Vagina (tissue), 2 donors: ENCODE measurements around the gene TACR3. TPM values are rescaled to one million over a fixed set of nuclear protein-coding genes. Genes with fewer than 3 reads are reported as not detected.
"Not testable (repeated sequence)": the region's sequence is repeated elsewhere in the genome, so short reads cannot be mapped to it uniquely, and the experiment has no call there.

Experiments
- DNase-seq, 2 donors: peaks; one replicate each; pipeline ENCODE4 v3.0.0-alpha.2; 2017; ENCODE audit errors: extremely low spot score in 2 of 2
- H3K27ac ChIP-seq: fragments of 200-600 bp; sonication (generic); one replicate; pipeline ENCODE4 v1.5.1; 2019
- H3K27me3 ChIP-seq: fragments of 200-600 bp; sonication (generic); one replicate; pipeline ENCODE4 v1.5.1; 2019
- H3K36me3 ChIP-seq, 2 donors: fragments of 200-600 bp; sonication (generic); one replicate each; pipeline ENCODE4 v1.5.1; 2017 to 2019
- H3K4me1 ChIP-seq: fragments of 200-600 bp; sonication (generic); one replicate; pipeline ENCODE4 v1.5.1; 2019
- H3K4me3 ChIP-seq, 2 donors: fragments of 200-600 bp; sonication (generic); 1 replicate in 1 of 2; 2 replicates in 1 of 2; pipeline ENCODE4 v1.5.1; 2016 to 2019
- H3K9me3 ChIP-seq: fragments of 200-600 bp; sonication (generic); one replicate; pipeline ENCODE4 v1.5.1; 2019
- CTCF ChIP-seq, 3 experiments: fragments of 450-650 bp in 2 of 3; fragments of 200-600 bp in 1 of 3; sonication (generic) in 1 of 3; IDR thresholded peaks; one replicate each; pipeline ENCODE4 v1.5.1; 2017 to 2019; ENCODE audit warnings: antibody characterized with exemption in 3 of 3, mild to moderate bottlenecking in 2 of 3, moderate library complexity in 2 of 3
- POLR2A ChIP-seq, 2 donors: fragments of 450-650 bp; IDR thresholded peaks; one replicate each; pipeline ENCODE4 v1.6.1; 2017; ENCODE audit warnings: antibody characterized with exemption in 2 of 2, mild to moderate bottlenecking in 2 of 2, moderate library complexity in 2 of 2
- POLR2AphosphoS5 ChIP-seq, 2 donors: sonication (generic); formaldehyde crosslinking; IDR thresholded peaks; one replicate each; pipeline ENCODE4 v1.9.0; 2017; ENCODE audit warnings: antibody characterized with exemption in 2 of 2, mild to moderate bottlenecking in 2 of 2, low read depth in 1 of 2; ENCODE audit not compliant: insufficient read depth in 1 of 2
- intact Hi-C: fragments of 100-400 bp; cut with DNase I; formaldehyde crosslinking; loops from one replicate; pipeline ENCODE4 v1.15.1; 2023
- total RNA-seq: library from RNA; depleted of rRNA; stranded (reverse); fragments of >200 nt; gene quantifications from one replicate; pipeline ENCODE4 v1.2.3, GENCODE V29; 2016

TACR3 gene
- total RNA-seq = not detected

- Histone ChIP-seq H3K27ac (no peak within 1 kb of the TSS), H3K4me3 (no peak within 1 kb of the TSS), H3K36me3 (no peaks in the 10 kb centered on the region), H3K4me1 (no peaks in the 10 kb centered on the region), H3K27me3 (no peaks in the 10 kb centered on the region), H3K9me3 (no peaks in the 10 kb centered on the region)
- DNase-seq = no peak
- TF ChIP-seq CTCF (IDR thresholded peaks at IDR 0.05) = no peak
- TF ChIP-seq POLR2A (IDR thresholded peaks at IDR 0.05) = no peak
- intact Hi-C loops = no loop called here
Measured at GRCh38 chr4:103719830-103720207, at the start of gene TACR3. Gene TACR3, minus strand, starts transcription at chr4:103719985. Its CDS starts 310 bp downstream, at chr4:103719675.

GRCh38 chr4:103757631-103758030, 37.8 kb upstream of the TACR3 start:
- Histone ChIP-seq H3K27ac (no peak overlapping the region), H3K36me3 (no peaks in the 10 kb centered on the region), H3K9me3 (no peaks in the 10 kb centered on the region), H3K4me3 (no peak overlapping the region), H3K4me1 (no peaks in the 10 kb centered on the region), H3K27me3 (no peaks in the 10 kb centered on the region)
- TF ChIP-seq POLR2AphosphoS5 (IDR thresholded peaks at IDR 0.05; ENCODE audit: insufficient read depth in 1 of 2, low read depth in 1 of 2) (no peak), POLR2A (IDR thresholded peaks at IDR 0.05) (no peak), CTCF (IDR thresholded peaks at IDR 0.05) (no peak)
- no peak for DNase-seq
- intact Hi-C loops = loop anchor here (2.0 kb wide), 1 partner anchor 75 kb away; no protein-coding TSS in a partner anchor

- TF ChIP-seq POLR2A (IDR thresholded peaks at IDR 0.05) (no peak), CTCF (IDR thresholded peaks at IDR 0.05) (no peak), POLR2AphosphoS5 (IDR thresholded peaks at IDR 0.05; ENCODE audit: insufficient read depth in 1 of 2, low read depth in 1 of 2) (no peak)
- Histone ChIP-seq H3K36me3 (no peaks in the 10 kb centered on the region), H3K4me1 (no peaks in the 10 kb centered on the region), H3K4me3 (no peak overlapping the region), H3K9me3 (no peaks in the 10 kb centered on the region), H3K27ac (no peak overlapping the region), H3K27me3 (no peaks in the 10 kb centered on the region)
- intact Hi-C loops = no loop called here
- DNase-seq = no peak
Measured at GRCh38 chr4:103756741-103757140, 37.0 kb upstream of the TACR3 start.

GRCh38 chr4:103754844-103755243, 35.1 kb upstream of the TACR3 start:
- TF ChIP-seq CTCF (IDR thresholded peaks at IDR 0.05) = no peak
- TF ChIP-seq POLR2AphosphoS5 (IDR thresholded peaks at IDR 0.05; ENCODE audit: insufficient read depth in 1 of 2, low read depth in 1 of 2) = no peak
- no peak for TF ChIP-seq POLR2A (IDR thresholded peaks at IDR 0.05)
- no peak for DNase-seq
- Histone ChIP-seq H3K4me1 (no peaks in the 10 kb centered on the region), H3K9me3 (no peaks in the 10 kb centered on the region), H3K36me3 (no peaks in the 10 kb centered on the region), H3K4me3 (no peak overlapping the region), H3K27ac (no peak overlapping the region), H3K27me3 (no peaks in the 10 kb centered on the region)
- intact Hi-C loops = no loop called here

GRCh38 chr4:103753868-103754653, 34.3 kb upstream of the TACR3 start:
- intact Hi-C loops = no loop called here
- DNase-seq = no peak
- no peaks in the 10 kb centered on the region for H3K36me3 ChIP-seq
- TF ChIP-seq POLR2AphosphoS5 (IDR thresholded peaks at IDR 0.05; ENCODE audit: insufficient read depth in 1 of 2, low read depth in 1 of 2) (no peak), CTCF (IDR thresholded peaks at IDR 0.05) (no peak), POLR2A (IDR thresholded peaks at IDR 0.05) (no peak)
- H3K27ac ChIP-seq = no peak overlapping the region
- H3K4me3 ChIP-seq = no peak overlapping the region
- no peaks in the 10 kb centered on the region for H3K27me3 ChIP-seq
- H3K4me1 ChIP-seq = no peaks in the 10 kb centered on the region
- no peaks in the 10 kb centered on the region for H3K9me3 ChIP-seq

- H3K4me1 ChIP-seq, H3K4me3 ChIP-seq, H3K36me3 ChIP-seq, intact Hi-C loops, H3K27me3 ChIP-seq, H3K9me3 ChIP-seq, H3K27ac ChIP-seq, DNase-seq: not testable (repeated sequence)
Measured at GRCh38 chr4:103723150-103723549, 3.4 kb upstream of the TACR3 start.
